NK-92 (cell line): ENCODE measurements around the gene IKZF3.
"Not testable (repeated sequence)": the region's sequence is repeated elsewhere in the genome, so short reads cannot be mapped to it uniquely, and the experiment has no call there.

Source experiments
- DNase-seq: peaks from one replicate; lab custom pipeline; 2025; ENCODE audit not compliant: unreplicated experiment; lab: John Stamatoyannopoulos, UW

IKZF3 gene

GRCh38 chr17:39863918-39864746, at the start of gene IKZF3:
IKZF3 (minus strand) TSS chr17:39864312; CDS start chr17:39864126, 186 bp downstream.
- no peak for DNase-seq

- no peak for DNase-seq
Observed at GRCh38 chr17:39908789-39909352, 44.8 kb upstream of the IKZF3 start.

- DNase-seq = no peak
Observed at GRCh38 chr17:39904990-39905288, 40.8 kb upstream of the IKZF3 start.

GRCh38 chr17:39903158-39903884, 39.2 kb upstream of the IKZF3 start:
- DNase-seq = no peak

GRCh38 chr17:39902027-39902426, 37.9 kb upstream of the IKZF3 start:
- DNase-seq = not testable (repeated sequence)

- no peak for DNase-seq
Observed at GRCh38 chr17:39899215-39899614, 35.1 kb upstream of the IKZF3 start.

- no peak for DNase-seq
Observed at GRCh38 chr17:39898088-39898487, 34.0 kb upstream of the IKZF3 start.

- DNase-seq = no peak
Observed at GRCh38 chr17:39894681-39895376, 30.7 kb upstream of the IKZF3 start.

- no peak for DNase-seq
Observed at GRCh38 chr17:39889200-39889599, 25.1 kb upstream of the IKZF3 start.

- DNase-seq = no peak
Observed at GRCh38 chr17:39887078-39887477, 23.0 kb upstream of the IKZF3 start.

- DNase-seq = not testable (repeated sequence)
Observed at GRCh38 chr17:39886102-39886501, 22.0 kb upstream of the IKZF3 start.

GRCh38 chr17:39872751-39873150, 8.6 kb upstream of the IKZF3 start:
- DNase-seq = no peak

GRCh38 chr17:39871801-39872200, 7.7 kb upstream of the IKZF3 start:
- no peak for DNase-seq

- DNase-seq = no peak
Observed at GRCh38 chr17:39870776-39871175, 6.7 kb upstream of the IKZF3 start.

- no peak for DNase-seq
Observed at GRCh38 chr17:39868554-39868942, 4.4 kb upstream of the IKZF3 start.

- no peak for DNase-seq
Observed at GRCh38 chr17:39867880-39868553, 3.9 kb upstream of the IKZF3 start, which contains the start of gene ZPBP2. ZPBP2 (plus strand) TSS chr17:39868202; CDS start chr17:39868355, 153 bp downstream.

GRCh38 chr17:39867084-39867879, 3.2 kb upstream of the IKZF3 start:
- no peak for DNase-seq

- no peak for DNase-seq
Observed at GRCh38 chr17:39866013-39866730, 2.1 kb upstream of the IKZF3 start.

GRCh38 chr17:39863244-39863917, 731 bp downstream of the IKZF3 start:
- DNase-seq = no peak
